Fibroblast of skin of back (primary cell): ENCODE results near the gene SAMD14.
"Not testable (repeated sequence)": the region's sequence is repeated elsewhere in the genome, so short reads cannot be mapped to it uniquely, and the experiment has no call there.

ENCODE experiments used
- DNase-seq: peaks from one replicate; pipeline ENCODE4 v3.0.0-alpha.2; 2013

Gene SAMD14

GRCh38 chr17:50072130-50072529 is 57.8 kb downstream of the SAMD14 start:
- DNase-seq: no peak

- DNase-seq: no peak
These were observed 58.3 kb downstream of the SAMD14 start for GRCh38 chr17:50071692-50072091.

GRCh38 chr17:50070908-50071680 is 58.9 kb downstream of the SAMD14 start:
- no peak for DNase-seq

- DNase-seq: no peak
These were observed 62.0 kb downstream of the SAMD14 start for GRCh38 chr17:50067996-50068395.

GRCh38 chr17:50066995-50067394 is 63.0 kb downstream of the SAMD14 start:
- DNase-seq: no peak

- DNase-seq: no peak
These were observed 64.9 kb downstream of the SAMD14 start for GRCh38 chr17:50065056-50065455.

- peak; percentile 99 for DNase-seq
These were observed 65.5 kb downstream of the SAMD14 start for GRCh38 chr17:50064253-50065001.

GRCh38 chr17:50063561-50064252 is 66.3 kb downstream of the SAMD14 start:
- DNase-seq: peak; percentile 64

GRCh38 chr17:50062293-50063243 is 67.4 kb downstream of the SAMD14 start:
- peak; percentile 94 for DNase-seq

- not testable (repeated sequence) for DNase-seq
These were observed 68.3 kb downstream of the SAMD14 start for GRCh38 chr17:50061713-50062045.

GRCh38 chr17:50060951-50061712 is 68.8 kb downstream of the SAMD14 start:
- DNase-seq: peak; percentile 81
